GM18526 (cell line): ENCODE results near the gene C17orf67.

Experiments
- POLR2A ChIP-seq: IDR thresholded peaks from 3 replicates; pipeline ENCODE4 v1.6.1; 2011; ENCODE audit not compliant: insufficient read length; ENCODE audit errors: extremely low read depth

C17orf67 gene

DNA sequence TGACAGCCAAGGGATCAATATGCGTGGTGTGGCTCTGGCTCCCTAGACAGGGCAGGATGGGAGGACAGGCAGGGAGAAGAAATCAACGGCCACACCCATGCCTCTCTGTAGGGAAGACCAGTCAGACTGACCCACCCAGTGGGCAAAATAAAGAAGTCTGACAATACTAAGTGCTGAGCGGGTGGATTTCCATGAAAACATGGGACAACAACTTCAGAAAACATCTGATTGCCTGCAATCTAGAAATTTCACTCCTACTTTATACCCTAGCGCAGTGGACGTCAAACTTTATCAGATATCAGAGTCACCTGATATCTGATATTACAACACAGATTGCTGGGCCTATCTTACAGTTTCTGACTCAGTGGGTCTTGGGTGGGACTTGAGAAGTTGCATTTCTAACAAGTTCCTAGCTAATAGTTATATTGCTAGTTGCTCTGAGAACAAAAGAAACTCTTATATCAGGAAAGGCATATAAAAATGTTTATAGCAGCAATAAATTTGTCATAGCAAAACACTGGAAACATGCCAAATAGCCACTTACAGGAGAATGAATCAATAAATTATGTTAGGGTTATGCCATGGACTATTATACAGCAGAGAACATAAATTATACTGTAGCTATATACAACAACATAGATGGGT, 38.4 kb downstream of the C17orf67 start:
- TF ChIP-seq POLR2A: no peak

DNA sequence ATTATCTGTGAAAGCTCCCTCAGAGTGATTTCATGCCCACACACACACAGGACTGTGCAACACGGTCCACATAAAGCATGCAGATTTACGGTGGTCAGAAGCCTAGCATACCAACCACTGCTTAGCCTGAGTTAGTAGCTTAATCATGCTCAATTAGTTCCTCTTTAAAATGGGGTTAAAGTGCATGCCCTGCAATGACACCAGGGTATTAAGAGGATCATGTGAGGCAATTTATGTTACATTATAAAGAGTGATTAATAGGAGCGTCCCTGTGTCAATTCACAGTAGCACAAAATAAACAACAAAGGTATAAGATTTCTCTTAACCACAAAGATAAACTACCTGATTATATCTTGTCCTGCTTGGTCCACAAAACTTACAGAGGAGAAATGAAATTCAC, 39.8 kb downstream of the C17orf67 start:
- no peak for TF ChIP-seq POLR2A

GRCh38 chr17:56793531-56793930, 40.2 kb downstream of the C17orf67 start:
- no peak for TF ChIP-seq POLR2A

GRCh38 chr17:56792267-56792666, 41.5 kb downstream of the C17orf67 start:
- TF ChIP-seq POLR2A: no peak

DNA sequence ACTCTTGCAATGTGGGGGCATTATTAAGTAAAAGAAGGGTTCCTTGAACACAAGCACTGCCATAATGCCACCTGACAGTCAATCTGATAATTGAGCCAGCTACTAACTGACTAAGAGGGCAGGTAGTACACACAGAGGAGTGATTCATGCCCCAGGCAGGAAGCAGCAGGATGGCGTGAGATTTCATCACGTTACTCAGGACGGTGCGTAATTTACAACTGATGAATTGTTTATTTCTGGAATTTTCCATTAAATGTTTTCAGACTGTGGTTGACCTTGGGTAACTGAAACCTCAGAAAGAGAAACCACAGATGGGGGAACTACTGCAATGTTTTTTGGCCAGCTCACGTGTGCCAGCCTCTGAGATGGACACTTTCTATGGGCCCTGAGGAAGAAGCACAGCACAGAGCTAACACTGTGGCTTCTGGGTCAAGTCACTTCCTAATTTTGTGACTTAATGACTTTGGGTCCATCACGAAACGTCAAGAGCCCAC, 46.7 kb downstream of the C17orf67 start:
- TF ChIP-seq POLR2A: no peak

DNA sequence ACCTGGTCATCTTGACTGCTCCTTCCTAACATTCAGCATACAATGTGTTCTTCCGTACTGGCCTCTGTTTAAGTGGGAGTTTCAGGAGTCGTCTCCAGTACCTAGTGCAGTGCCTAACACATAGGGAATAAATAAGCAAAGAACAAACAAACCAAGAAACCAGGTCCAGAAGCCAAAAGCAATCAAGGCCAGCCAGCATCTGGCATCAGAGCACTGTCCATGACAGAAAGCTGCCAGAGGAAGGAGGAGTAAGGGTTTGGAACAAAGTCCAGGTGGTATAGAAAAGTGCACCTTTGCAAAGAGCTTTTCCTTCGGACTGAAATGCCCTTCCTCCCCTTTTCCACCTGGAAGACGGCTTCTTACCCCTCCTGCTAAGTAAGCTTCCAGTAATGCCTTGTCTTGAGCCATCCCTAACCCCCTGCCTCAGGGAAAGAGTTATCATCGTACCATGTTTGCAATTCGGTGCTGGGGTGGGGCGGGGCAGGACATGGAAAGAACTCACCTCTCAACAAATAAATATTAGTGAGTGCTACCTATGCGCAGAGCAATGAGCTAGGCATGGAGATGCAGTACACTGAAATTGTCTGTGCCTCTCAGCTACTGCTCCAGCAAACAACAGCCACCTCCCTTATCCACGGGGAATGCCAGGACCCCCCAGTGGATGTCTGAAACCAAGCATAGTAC, 47.6 kb downstream of the C17orf67 start:
- no peak for TF ChIP-seq POLR2A

DNA sequence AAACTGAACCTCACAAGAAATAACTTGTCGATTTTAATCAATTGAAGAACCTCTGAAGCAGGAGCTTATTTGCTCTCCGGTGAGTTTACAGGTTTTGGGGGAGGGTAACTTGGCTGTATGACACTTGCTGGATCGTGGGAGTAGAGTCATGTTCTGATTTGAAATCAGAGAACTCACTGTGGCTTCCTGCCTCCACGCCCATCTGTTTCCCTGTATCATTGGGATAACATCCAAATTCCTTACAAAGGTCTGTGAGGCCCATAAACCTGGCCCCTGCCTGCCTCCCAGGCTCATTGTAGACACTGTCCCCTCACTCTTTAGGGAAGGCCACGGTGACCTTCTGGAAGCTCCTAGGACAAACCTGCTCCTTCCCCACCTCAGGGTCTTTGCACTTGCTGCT, 48.3 kb downstream of the C17orf67 start:
- TF ChIP-seq POLR2A: no peak

DNA sequence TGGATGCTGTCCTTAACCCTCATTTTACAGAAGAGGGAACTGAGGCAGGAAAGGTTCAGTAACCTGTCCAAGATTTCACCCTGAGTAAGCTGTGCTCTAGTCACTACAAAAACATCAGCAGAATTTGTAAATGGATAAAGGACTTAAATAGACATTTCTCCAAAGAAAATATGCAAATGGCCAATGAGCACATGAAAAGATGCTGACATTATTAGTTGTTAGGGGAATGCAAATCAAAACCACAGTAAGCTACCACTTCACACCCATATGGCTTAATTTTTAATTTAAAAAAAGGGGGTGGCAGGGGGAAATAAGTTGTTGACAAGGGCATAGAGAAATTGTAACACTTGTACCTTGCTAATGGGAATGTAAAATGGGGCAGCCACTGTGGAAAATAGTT, 51.4 kb downstream of the C17orf67 start:
- no peak for TF ChIP-seq POLR2A

GRCh38 chr17:56781906-56782305, 51.8 kb downstream of the C17orf67 start:
- no peak for TF ChIP-seq POLR2A

DNA sequence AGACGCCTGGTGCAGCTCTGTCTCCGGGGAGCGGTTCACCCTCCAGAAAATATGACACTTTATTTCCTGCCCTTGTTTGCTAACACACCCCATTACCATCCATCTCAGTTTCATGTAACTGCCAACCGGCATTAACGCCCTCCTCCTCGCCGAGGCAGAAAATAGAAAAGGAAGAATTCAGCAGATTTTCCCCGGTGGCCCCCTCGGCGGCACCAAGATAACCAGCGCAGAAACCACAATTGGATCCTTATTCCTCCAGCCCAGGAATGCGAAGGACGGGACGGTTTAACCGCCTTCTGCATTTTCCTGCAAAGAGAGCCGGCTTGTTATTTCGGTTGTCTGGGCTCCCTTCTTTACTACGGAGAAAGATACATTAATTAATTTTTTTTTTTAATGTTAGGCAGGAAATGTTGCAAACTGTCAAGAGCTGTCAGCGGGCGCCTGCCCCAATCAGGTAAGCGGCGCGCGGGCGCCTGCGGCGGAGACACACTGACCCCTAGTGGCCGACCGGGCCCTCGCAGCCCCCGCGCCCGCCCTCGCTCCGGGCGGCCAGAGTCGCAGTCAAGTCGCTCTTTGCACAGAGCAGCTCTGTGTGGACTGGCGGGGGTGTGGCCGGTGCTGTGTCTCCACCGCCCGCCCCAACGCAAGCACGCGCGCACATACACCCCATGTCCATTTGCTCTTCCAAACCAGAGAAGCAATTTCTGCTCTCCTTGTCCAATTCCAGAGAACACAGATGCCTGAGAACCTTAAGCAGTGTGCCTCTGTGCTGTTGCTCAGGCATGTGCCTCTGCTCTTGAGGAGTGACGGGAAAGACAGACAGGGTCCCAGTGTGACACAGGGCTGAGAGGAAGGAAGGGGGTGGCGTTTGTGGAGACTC, 53.6 kb downstream of the C17orf67 start:
- TF ChIP-seq POLR2A: no peak

DNA sequence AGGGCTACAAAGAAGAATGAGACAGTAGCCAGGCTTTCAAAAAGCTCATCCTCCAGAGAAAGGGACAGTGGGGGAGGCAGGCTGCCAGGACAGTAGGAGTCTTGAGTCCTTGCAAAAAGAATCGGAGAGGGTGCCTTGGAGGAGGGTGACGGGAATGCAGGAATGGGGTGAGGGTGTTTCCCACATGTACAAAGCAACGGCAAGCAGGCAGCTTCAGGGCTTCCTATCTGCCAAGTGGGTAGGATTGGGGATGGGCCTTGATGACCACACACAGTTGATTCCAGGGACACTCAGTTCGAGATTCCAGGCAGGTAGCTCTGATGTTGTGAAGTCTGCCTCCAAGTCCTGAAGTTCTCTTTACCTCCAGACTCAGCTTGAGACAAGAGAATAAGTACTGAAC, 54.4 kb downstream of the C17orf67 start:
- TF ChIP-seq POLR2A: no peak

DNA sequence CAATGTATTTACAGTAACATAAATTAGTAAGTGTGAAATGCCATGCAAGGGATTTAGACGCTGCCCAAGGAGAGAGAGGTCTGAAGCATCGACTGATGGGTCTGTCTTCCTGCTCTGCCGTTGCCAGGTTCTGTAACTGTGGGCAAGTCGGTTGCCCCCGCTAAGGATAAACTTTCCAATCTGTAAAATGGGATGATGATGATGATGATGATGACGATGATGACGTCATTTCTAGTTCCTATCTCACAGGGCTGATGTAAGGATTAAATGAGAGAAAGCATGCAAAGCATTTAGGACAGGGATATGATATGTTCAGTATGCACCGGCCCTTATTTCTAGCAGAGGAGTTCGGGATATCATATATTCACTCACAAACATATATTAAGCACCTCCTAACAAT, 54.8 kb downstream of the C17orf67 start:
- no peak for TF ChIP-seq POLR2A

GRCh38 chr17:56777859-56778258, 55.9 kb downstream of the C17orf67 start:
- TF ChIP-seq POLR2A: no peak

- TF ChIP-seq POLR2A: no peak
Observed at GRCh38 chr17:56774650-56775049, 59.1 kb downstream of the C17orf67 start.

DNA sequence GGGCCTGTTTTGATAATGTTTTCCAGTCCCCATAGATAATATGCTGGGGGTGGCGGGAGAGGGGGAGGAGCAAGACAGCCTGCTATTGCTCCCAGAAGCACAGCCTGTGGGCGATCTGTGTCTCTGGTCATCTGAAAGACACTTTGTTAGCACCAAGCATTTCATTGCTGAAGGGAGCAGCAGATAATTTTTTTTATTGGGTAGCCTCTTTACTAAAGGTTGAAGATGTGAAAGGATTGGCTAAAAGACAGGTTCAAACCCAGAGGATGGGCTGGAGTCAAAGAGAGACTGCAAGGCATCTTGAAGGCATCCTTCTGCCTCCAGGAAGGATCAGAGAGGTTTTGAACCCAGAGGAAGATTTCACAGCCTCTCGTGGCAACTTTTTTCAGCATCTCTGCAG, 60.6 kb downstream of the C17orf67 start:
- TF ChIP-seq POLR2A: no peak

- TF ChIP-seq POLR2A: no peak
Observed at GRCh38 chr17:56772442-56772841, 61.3 kb downstream of the C17orf67 start.
